ENCODE measurements around the gene RABGEF1.
"Not testable (repeated sequence)": the region's sequence is repeated elsewhere in the genome, so short reads cannot be mapped to it uniquely, and the experiment has no call there.

RABGEF1 gene

DNA sequence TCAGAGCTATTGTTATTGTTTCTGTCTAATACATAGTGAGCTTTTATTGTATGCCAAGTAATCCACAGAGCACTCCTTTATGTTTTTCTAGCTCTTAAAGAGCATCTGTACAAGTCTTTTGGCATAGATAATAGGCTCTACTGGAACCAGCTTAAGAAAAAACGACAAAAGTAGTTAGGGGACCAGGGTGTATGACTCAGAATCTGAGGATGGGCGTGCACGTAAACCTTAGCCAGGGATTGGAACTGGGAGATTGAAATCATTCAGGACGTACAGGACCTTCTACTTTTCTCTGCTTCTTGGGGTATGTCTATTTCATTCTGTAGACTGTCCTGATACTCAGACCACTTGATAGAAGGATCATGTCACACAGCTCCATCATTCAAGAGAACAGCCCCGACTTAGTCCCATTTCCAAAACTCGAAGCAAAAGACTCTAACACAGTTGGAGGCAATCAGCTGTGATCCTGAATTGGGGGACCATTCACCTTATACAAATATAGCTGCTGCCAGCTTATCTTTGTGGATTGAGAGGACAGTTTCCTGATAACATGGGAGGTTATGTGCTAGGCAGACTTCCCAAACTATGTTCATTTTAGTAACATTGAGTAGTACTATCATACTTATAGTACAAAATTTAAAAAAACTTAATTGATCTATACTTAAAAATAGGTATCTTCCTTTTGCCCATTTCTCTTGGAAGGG is 24.9 kb downstream of the RABGEF1 start:
- not testable (repeated sequence) for H3K9me3 ChIP-seq, H3K27me3 ChIP-seq, H3K4me3 ChIP-seq, H3K27ac ChIP-seq, H3K36me3 ChIP-seq, DNase-seq
- intact Hi-C loops (cut with DNase I; ENCODE audit: low total_unique reads) = loop anchor here (10.0 kb wide), 1 partner anchor 91 kb away; no protein-coding TSS in a partner anchor
- H3K4me1 ChIP-seq = peaks cover 0 to 13% (median 3%) of the 10 kb centered on the region in 4 donors

DNA sequence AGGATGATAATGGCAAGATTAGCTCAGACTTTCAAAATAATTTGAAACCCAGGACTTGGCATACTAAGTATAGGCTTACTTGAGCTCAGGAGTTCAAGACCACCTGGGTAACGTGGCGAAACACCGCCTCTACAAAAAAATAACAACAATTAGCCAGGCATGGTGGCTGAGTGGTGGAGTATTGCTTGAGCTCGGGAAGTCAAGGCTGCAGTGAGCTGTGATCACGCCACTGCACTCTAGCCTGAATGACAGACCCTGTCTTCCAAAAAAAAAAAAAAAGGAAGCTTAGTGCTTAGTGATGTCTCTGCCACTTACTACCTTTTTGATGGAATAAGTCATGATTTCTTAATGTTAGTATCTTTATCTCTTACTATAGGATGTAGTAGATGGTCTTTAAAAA is 25.5 kb downstream of the RABGEF1 start:
- intact Hi-C loops (cut with DNase I; ENCODE audit: low total_unique reads) = loop anchor here (10.0 kb wide), 1 partner anchor 91 kb away; no protein-coding TSS in a partner anchor
- Histone ChIP-seq H3K36me3 (no peaks in the 10 kb centered on the region), H3K9me3 (no peaks in the 10 kb centered on the region), H3K27me3 (no peaks in the 10 kb centered on the region), H3K4me1 (peaks cover 0 to 13% (median 3%) of the 10 kb centered on the region in 4 donors), H3K4me3 (no peak overlapping the region), H3K27ac (no peak overlapping the region)
- TF ChIP-seq, protein P1, sequence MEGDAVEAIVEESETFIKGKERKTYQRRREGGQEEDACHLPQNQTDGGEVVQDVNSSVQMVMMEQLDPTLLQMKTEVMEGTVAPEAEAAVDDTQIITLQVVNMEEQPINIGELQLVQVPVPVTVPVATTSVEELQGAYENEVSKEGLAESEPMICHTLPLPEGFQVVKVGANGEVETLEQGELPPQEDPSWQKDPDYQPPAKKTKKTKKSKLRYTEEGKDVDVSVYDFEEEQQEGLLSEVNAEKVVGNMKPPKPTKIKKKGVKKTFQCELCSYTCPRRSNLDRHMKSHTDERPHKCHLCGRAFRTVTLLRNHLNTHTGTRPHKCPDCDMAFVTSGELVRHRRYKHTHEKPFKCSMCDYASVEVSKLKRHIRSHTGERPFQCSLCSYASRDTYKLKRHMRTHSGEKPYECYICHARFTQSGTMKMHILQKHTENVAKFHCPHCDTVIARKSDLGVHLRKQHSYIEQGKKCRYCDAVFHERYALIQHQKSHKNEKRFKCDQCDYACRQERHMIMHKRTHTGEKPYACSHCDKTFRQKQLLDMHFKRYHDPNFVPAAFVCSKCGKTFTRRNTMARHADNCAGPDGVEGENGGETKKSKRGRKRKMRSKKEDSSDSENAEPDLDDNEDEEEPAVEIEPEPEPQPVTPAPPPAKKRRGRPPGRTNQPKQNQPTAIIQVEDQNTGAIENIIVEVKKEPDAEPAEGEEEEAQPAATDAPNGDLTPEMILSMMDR (IDR thresholded peaks at IDR 0.05) = no peak
- DNase-seq = no peak

DNA sequence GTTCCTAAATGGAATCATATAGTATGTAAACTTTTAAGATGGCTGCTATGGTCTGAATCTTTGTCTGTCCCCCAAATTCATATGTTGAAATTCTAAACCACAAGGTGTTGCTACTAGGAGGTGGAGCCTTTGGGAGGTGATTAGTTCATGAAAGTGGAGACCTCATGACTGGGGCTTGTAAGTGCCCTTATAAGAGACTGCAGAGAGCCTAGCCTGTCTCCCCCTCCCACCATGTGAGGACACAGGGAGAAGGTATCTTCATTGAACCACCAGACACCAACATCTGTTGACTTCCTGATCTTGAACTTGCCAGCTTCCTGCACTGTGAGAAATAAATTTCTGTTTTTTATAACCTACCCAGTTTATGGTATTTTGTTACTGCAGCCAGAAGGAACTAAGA is 27.0 kb downstream of the RABGEF1 start:
- H3K36me3 ChIP-seq, H3K27me3 ChIP-seq, DNase-seq, H3K27ac ChIP-seq, H3K4me3 ChIP-seq, H3K9me3 ChIP-seq: not testable (repeated sequence)
- H3K4me1 ChIP-seq = peaks cover 0 to 13% (median 3%) of the 10 kb centered on the region in 4 donors
- intact Hi-C loops (cut with DNase I; ENCODE audit: low total_unique reads) = loop anchor here (10.0 kb wide), 1 partner anchor 93 kb away; no protein-coding TSS in a partner anchor

DNA sequence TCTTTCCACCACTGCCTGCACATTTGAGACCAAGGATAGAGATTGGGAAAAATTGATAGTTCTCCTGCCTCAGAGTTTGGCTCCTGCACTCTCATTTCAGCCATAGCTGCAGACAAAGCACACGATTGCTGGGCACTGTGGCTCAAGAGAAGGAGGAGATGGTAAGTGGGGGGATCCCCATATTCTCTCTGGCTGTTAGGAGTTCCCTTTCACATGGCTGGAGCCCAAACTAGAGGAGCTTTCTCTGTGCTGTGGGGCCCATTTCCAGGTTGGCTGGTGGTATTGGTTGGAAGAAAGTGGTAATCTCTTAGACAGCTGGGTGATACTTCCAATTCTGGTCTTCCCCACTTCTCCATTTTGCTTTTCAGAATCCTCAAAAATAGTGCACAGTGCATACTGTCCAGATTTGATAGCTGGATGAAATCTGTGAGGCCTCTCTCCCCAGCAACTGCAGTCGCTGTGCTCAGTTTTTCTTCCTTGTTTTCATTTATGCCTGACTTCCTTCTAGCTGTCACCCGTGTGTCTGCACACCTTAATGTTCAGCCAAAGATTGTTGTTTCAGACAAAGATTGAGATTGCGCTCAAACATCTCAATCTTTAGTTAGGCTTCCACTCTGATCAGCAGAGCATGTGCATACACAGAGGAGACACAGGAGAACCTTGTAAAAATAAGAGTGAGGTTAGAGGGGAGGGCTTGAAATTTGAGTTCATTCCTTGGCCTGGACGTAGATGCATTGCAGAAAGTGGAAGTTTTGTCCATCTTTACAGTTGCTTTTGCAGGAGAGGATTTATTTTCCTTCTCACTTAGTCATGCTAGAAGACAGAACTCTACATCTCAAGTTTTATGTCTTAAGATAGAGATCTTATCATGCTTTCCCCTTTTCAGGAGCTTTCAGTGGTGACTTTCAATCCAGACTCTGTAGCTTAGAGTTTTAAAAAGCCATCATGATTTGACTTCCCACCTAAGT is 28.6 kb downstream of the RABGEF1 start:
- H3K9me3 ChIP-seq = no peaks in the 10 kb centered on the region
- peaks cover 0 to 9% (median 0%) of the 10 kb centered on the region in 3 donors for H3K36me3 ChIP-seq
- no peak for DNase-seq
- H3K4me1 ChIP-seq = peaks cover 0 to 13% (median 3%) of the 10 kb centered on the region in 4 donors
- no peak overlapping the region for H3K27ac ChIP-seq
- H3K4me3 ChIP-seq = no peak overlapping the region
- TF ChIP-seq, protein P1 (IDR thresholded peaks at IDR 0.05) = no peak
- intact Hi-C loops (cut with DNase I; ENCODE audit: low total_unique reads) = loop anchor here (10.0 kb wide), 1 partner anchor 94 kb away; no protein-coding TSS in a partner anchor
- H3K27me3 ChIP-seq = no peaks in the 10 kb centered on the region

DNA sequence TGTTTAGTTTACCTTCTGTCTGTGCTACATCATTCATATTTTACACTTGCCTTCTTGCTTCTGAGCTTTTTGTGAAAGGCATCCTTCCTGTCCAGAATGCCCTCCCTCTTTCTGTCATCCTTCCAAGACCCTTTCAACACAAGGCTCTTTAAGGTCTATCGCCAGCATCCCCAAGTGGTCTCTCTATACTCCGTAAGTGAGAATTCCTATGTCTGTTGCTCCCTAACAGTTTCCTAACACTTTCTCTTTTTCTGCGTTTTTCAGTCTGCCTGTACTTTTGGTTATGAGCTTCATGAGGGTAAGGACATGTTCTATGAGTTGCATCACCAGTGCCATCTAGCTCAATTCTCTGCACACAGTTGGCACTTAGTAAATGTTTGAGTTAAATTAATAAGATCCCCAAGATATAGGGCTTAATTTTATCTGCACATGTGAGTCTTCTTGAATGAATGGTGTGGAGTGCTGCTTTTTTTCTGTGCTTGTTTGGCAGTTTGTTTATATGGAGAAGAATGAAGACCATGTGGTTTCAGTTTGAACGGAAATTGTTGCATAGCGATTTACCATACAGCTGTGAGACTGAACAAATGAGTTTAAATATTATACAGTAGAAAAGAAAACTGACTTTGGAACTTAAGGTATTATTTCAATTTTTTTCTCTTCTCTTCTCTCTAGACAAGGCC is 29.4 kb downstream of the RABGEF1 start:
- no peaks in the 10 kb centered on the region for H3K27me3 ChIP-seq
- DNase-seq = no peak
- intact Hi-C loops (cut with DNase I; ENCODE audit: low total_unique reads) = loop anchor here (10.0 kb wide), 1 partner anchor 95 kb away; no protein-coding TSS in a partner anchor
- no peak overlapping the region for H3K4me3 ChIP-seq
- peaks cover 5 to 17% (median 7%) of the 10 kb centered on the region in 3 donors for H3K36me3 ChIP-seq
- H3K9me3 ChIP-seq = no peaks in the 10 kb centered on the region
- TF ChIP-seq, protein P1 (IDR thresholded peaks at IDR 0.05) = no peak
- H3K27ac ChIP-seq = no peak overlapping the region
- peaks cover 0 to 13% (median 3%) of the 10 kb centered on the region in 4 donors for H3K4me1 ChIP-seq

DNA sequence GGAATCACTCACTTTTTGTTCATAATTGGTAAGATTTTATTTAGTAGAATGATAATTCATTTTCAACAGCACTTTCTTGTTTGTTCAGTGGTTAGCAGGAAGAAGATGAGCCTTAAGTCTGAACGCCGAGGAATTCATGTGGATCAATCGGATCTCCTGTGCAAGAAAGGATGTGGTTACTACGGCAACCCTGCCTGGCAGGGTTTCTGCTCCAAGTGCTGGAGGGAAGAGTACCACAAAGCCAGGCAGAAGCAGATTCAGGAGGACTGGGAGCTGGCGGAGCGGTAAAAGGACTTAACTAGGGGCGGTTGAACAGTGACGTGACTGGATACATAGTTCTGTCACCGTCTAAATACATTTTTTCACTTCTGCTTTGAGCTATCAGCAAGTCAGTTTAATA is 31.3 kb downstream of the RABGEF1 start:
- H3K9me3 ChIP-seq = no peaks in the 10 kb centered on the region
- TF ChIP-seq, protein P1 (IDR thresholded peaks at IDR 0.05) = no peak
- H3K4me3 ChIP-seq = no peak overlapping the region
- H3K36me3 ChIP-seq = peaks cover 23 to 35% (median 25%) of the 10 kb centered on the region in 3 donors
- no peak overlapping the region for H3K27ac ChIP-seq
- intact Hi-C loops (cut with DNase I; ENCODE audit: low total_unique reads) = no loop called here
- H3K4me1 ChIP-seq = peaks cover 0 to 6% (median 2%) of the 10 kb centered on the region in 4 donors
- no peak for DNase-seq
- no peaks in the 10 kb centered on the region for H3K27me3 ChIP-seq

DNA sequence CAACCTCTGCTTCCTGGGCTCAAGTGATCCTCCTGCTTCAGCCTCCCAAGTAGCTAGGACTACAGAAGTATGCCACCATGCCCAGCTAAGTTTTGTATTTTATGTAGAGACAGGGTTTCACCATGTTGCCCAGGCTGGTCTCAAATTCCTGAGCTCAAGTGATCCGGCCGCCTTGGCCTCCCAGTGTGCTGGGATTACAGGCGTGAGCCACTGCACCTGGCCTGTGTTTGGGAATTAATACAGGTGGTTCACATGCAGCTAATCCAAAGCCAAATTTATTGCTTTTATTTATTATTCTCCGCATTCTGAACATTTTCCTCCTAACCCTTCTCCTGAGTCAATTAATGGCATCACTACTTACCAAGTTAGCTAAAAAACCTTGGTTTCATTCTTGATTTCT is 33.2 kb downstream of the RABGEF1 start:
- DNase-seq; intact Hi-C loops (cut with DNase I; ENCODE audit: low total_unique reads); H3K4me1 ChIP-seq; H3K9me3 ChIP-seq; H3K27me3 ChIP-seq; H3K27ac ChIP-seq; H3K4me3 ChIP-seq: not testable (repeated sequence)
- peaks cover 25 to 49% (median 30%) of the 10 kb centered on the region in 3 donors for H3K36me3 ChIP-seq

DNA sequence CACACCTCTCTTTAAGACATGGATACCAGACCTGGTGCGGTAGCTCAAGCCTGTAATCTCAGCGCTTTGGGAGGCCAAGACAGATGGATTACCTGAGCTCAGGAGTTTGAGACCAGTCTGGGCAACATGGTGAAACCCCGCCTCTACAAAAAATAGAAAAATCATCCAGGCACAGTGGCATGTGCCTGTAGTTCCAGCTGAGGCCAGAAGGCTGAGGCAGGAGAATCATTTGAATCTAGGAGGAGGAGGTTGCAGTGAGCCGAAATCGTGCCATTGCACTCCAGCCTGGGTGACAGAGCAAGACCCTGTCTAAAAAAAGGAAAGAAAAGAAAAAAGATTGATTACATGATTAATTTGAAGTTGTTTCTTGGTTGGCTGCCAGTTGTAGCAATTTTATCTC is 35.9 kb downstream of the RABGEF1 start:
- DNase-seq; H3K4me1 ChIP-seq; H3K9me3 ChIP-seq; H3K27ac ChIP-seq; H3K4me3 ChIP-seq; intact Hi-C loops (cut with DNase I; ENCODE audit: low total_unique reads); H3K27me3 ChIP-seq: not testable (repeated sequence)
- peaks cover 31 to 68% (median 31%) of the 10 kb centered on the region in 3 donors for H3K36me3 ChIP-seq
